SK-N-SH treated with all-trans-retinoic acid at 6 μM for 48 hours (cell line): ENCODE results near the gene PPIG.

Experiments
- CSDC2 ChIP-seq: fragments of 250-450 bp; sonication (Bioruptor Pico); IDR thresholded peaks from 2 replicates; pipeline ENCODE4 v1.5.0; 2020; ENCODE audit warnings: mild to moderate bottlenecking, moderate library complexity
- ESRRG ChIP-seq: fragments of 250-450 bp; sonication (Bioruptor Pico); IDR thresholded peaks from 2 replicates; pipeline ENCODE4 v1.6.1; 2021; ENCODE audit warnings: mild to moderate bottlenecking
- POU6F1 ChIP-seq: fragments of 250-450 bp; sonication (Bioruptor Pico); IDR thresholded peaks from 2 replicates; pipeline ENCODE4 v1.8.0; 2021; ENCODE audit warnings: low read depth, mild to moderate bottlenecking, moderate library complexity, borderline replicate concordance
- TCF4 ChIP-seq: fragments of 250-450 bp; sonication (Bioruptor Pico); IDR thresholded peaks from 2 replicates; pipeline ENCODE4 v1.8.0; 2021; ENCODE audit warnings: mild to moderate bottlenecking, moderate library complexity, borderline replicate concordance
- ZNF70 ChIP-seq: fragments of 450-650 bp; formaldehyde crosslinking; IDR thresholded peaks from 2 replicates; pipeline ENCODE4 v1.5.0; 2020; ENCODE audit warnings: mild to moderate bottlenecking, moderate library complexity
- TF ChIP-seq, protein P1 (sequence below): fragments of 250-450 bp; sonication (Bioruptor Pico); IDR thresholded peaks from 2 replicates; pipeline ENCODE4 v1.8.0; 2020; ENCODE audit warnings: mild to moderate bottlenecking, moderate library complexity, borderline replicate concordance
- TF ChIP-seq, protein P2 (sequence below): fragments of 250-450 bp; sonication (Bioruptor Pico); IDR thresholded peaks from 2 replicates; pipeline ENCODE4 v1.5.1; 2021; ENCODE audit warnings: mild to moderate bottlenecking, moderate library complexity

GRCh38 chr2:169684135-169684565 is 100.0 kb downstream of the PPIG start:
- TF ChIP-seq, protein P1, sequence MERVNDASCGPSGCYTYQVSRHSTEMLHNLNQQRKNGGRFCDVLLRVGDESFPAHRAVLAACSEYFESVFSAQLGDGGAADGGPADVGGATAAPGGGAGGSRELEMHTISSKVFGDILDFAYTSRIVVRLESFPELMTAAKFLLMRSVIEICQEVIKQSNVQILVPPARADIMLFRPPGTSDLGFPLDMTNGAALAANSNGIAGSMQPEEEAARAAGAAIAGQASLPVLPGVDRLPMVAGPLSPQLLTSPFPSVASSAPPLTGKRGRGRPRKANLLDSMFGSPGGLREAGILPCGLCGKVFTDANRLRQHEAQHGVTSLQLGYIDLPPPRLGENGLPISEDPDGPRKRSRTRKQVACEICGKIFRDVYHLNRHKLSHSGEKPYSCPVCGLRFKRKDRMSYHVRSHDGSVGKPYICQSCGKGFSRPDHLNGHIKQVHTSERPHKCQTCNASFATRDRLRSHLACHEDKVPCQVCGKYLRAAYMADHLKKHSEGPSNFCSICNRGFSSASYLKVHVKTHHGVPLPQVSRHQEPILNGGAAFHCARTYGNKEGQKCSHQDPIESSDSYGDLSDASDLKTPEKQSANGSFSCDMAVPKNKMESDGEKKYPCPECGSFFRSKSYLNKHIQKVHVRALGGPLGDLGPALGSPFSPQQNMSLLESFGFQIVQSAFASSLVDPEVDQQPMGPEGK = no peak
- TF ChIP-seq TCF4 (CRISPR knock-in tag) (no peak), POU6F1 (CRISPR knock-in tag) (no peak), ZNF70 (no peak), CSDC2 (CRISPR knock-in tag) (no peak), ESRRG (CRISPR knock-in tag) (no peak)
- TF ChIP-seq, protein P2, sequence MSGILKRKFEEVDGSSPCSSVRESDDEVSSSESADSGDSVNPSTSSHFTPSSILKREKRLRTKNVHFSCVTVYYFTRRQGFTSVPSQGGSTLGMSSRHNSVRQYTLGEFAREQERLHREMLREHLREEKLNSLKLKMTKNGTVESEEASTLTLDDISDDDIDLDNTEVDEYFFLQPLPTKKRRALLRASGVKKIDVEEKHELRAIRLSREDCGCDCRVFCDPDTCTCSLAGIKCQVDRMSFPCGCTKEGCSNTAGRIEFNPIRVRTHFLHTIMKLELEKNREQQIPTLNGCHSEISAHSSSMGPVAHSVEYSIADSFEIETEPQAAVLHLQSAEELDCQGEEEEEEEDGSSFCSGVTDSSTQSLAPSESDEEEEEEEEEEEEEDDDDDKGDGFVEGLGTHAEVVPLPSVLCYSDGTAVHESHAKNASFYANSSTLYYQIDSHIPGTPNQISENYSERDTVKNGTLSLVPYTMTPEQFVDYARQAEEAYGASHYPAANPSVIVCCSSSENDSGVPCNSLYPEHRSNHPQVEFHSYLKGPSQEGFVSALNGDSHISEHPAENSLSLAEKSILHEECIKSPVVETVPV (CRISPR knock-in tag) = no peak
